Jurkat, Clone E6-1 (cell line): ENCODE results near the gene RNF44.
"Not testable (repeated sequence)": the region's sequence is repeated elsewhere in the genome, so short reads cannot be mapped to it uniquely, and the experiment has no call there.

Source experiments
- DNase-seq: peaks from one replicate; pipeline ENCODE4 v3.0.0-alpha.2; 2011; ENCODE audit warnings: low read depth, low spot score
- H3K4me3 ChIP-seq: 2 replicates; pipeline ENCODE4 v1.5.1; 2011; ENCODE audit warnings: mild to moderate bottlenecking, low read length, control low read depth, moderate library complexity

The RNF44 gene

GRCh38 chr5:176492431-176492830 is 44.8 kb downstream of the RNF44 start:
- no peak for DNase-seq
- H3K4me3 ChIP-seq = no peak overlapping the region

GRCh38 chr5:176491901-176492300 is 45.3 kb downstream of the RNF44 start:
- no peak for DNase-seq
- no peak overlapping the region for H3K4me3 ChIP-seq

GRCh38 chr5:176491101-176491502 is 46.1 kb downstream of the RNF44 start:
- DNase-seq = no peak

GRCh38 chr5:176490301-176490700 is 46.9 kb downstream of the RNF44 start:
- no peak for DNase-seq
- H3K4me3 ChIP-seq = no peak overlapping the region

More at GRCh38 chr5:176491101-176491502, 46.1 kb downstream of the RNF44 start:
- H3K4me3 ChIP-seq = no peak overlapping the region

DNA sequence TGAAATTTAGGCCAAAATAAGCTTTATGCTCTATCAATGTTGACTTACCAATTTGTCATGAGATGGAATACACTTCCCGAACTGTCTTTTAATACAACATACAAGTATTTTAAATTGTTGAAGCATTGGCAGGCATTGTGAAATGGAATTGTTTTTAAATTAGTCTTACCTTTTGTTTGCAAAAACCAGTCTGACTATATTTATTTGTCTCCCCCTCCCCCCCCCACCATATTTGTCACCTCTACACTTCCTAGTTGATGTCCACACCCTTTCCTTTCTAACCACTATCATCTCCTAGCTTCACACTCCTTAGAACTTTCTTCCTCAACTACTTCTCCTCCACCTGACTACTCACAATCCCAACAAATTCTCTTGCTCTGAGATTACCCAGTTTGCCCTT is 48.1 kb downstream of the RNF44 start:
- no peak overlapping the region for H3K4me3 ChIP-seq
- DNase-seq = no peak

DNA sequence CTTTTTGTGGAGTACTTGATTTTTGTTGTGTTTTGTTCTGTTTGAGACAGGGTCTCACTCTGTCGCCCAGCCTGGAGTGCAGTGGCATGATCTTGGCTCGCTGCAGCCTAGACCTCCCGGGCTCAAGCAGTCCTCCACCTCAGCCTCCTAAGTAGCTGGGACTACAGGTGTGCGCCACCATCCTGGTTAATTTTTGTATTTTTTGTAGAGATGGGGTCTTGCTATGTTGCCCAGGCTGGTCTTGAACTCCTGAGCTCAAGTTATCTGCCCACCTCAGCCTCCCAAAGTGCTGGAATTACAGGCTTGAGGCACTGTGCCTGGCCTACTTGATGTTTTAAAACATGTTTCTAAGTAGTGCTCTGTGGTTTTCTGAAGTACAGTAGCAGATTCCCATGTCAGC is 50.0 kb downstream of the RNF44 start:
- not testable (repeated sequence) for DNase-seq, H3K4me3 ChIP-seq

DNA sequence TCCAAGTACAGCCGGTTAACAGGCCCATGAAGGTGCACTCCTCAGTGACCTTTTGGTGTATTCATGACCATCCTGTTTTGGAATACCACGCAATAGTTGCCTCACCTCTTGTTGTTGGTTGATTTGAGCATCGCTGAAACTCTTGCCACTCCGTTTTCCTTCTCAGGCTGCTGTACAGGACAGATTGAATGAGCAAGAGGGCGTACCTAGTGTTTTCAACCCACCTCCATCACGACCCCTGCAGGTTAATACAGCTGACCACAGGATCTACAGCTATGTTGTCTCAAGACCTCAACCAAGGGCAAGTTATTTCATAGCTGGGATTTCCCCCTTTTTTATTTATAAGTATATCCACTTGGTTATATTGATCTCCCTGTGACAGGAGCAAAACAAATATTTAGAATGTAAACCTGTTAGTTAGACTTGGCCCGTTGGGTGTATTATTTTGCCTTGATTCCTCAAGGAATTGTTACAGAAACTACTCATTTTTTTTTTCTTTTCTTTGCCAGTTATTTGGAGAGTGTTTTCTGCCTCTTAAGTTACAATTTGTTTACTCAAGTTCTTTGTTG is 50.9 kb downstream of the RNF44 start:
- no peak for DNase-seq
- H3K4me3 ChIP-seq = no peak overlapping the region

- DNase-seq = no peak
- H3K4me3 ChIP-seq = no peak overlapping the region
Measured at GRCh38 chr5:176485176-176485575, 52.0 kb downstream of the RNF44 start.

GRCh38 chr5:176481711-176482110 is 55.5 kb downstream of the RNF44 start:
- DNase-seq = no peak
- H3K4me3 ChIP-seq = no peak overlapping the region
